Measurements from ENCODE around the gene CSDE1. TPM values are rescaled to one million over a fixed set of nuclear protein-coding genes. Genes with fewer than 3 reads are reported as not detected.
"Not testable (repeated sequence)": the region's sequence is repeated elsewhere in the genome, so short reads cannot be mapped to it uniquely, and the experiment has no call there.

The CSDE1 gene
- total RNA-seq = 900 TPM
- long read RNA-seq, full-length matches to known transcripts = 602 of 944 reads
- long read RNA-seq, partial matches to known transcripts = 231 of 944 reads
- long read RNA-seq, other reads (novel, unspliced or antisense) = 111 of 944 reads

DNA sequence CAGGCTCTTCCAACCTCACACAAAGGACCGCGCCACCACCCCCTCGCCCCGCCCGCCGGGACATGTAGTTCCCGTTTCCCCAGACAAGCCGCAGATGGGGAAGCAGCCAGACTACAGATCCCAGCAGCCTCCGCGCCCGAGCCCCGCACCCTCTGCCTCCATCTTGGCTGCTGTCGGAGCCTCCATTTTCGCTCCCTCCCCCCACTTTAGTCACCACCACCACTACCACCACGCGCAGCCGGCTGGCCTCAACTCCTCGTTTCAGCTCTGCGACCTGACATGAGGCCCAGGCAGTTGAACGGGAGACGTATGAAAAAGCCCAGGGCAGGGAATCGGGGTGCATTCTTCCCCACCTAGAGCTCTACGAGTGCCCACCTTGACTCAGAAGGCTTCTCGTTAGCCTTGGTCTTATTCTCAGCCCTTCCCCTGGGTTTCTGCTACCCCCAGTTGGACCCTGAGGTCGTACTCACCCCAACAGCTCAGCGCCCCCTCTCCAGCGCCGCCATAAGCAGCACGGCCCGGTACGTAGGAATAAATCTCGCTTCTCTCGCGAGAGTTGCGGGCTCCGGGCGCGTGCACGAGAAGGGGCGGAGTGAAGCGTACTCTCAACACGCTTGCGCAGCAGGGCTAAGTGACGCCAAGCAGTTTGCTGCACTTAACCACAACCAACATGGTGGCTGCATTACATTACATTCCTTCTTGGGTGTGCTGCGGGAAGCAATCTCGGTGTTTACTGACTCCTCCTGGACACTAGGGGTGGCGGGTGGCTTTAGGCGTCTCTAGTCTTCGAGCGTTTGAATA, at the start of gene CSDE1:
CSDE1 (minus strand) TSS at position 530 of the 801 bp plus-strand sequence. CDS start 18,094 bp downstream, outside the sequence.
- DNase-seq (ENCODE audit: low spot score) = peak; percentile 98
- intact Hi-C loops (cut with DNase I) = loop anchor here (2.0 to 5.0 kb wide), 3 partner anchors 41 to 245 kb away; partner anchors contain the start of genes BCAS2, NRAS and TRIM33

GRCh38 chr1:114804449-114804848, 46.7 kb upstream of the CSDE1 start:
- DNase-seq (ENCODE audit: low spot score); intact Hi-C loops (cut with DNase I): not testable (repeated sequence)

DNA sequence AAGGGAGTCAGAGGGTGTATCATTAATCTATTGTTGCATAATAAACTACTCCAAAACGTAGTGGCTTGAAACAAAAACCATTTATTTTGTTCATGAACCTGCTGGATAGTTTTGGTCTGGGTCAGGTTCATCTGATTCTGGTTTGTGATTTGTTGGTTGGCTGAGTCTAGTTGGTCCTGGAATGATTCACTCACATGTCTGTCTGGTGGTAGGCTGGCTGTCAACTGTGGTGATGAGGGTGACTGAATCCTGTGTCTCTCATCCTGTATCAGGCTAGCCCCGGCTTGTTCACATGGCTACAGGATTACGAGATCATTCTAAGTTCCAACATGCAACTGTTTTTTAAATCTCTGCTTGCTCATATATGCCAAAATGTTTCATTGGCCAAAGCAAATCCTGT, 45.2 kb upstream of the CSDE1 start:
- intact Hi-C loops (cut with DNase I) = no loop called here
- no peak for DNase-seq (ENCODE audit: low spot score)

GRCh38 chr1:114794038-114794437, 36.3 kb upstream of the CSDE1 start:
- no peak for DNase-seq (ENCODE audit: low spot score)
- intact Hi-C loops (cut with DNase I) = no loop called here

GRCh38 chr1:114790581-114790980, 32.8 kb upstream of the CSDE1 start:
- DNase-seq (ENCODE audit: low spot score) = not testable (repeated sequence)

DNA sequence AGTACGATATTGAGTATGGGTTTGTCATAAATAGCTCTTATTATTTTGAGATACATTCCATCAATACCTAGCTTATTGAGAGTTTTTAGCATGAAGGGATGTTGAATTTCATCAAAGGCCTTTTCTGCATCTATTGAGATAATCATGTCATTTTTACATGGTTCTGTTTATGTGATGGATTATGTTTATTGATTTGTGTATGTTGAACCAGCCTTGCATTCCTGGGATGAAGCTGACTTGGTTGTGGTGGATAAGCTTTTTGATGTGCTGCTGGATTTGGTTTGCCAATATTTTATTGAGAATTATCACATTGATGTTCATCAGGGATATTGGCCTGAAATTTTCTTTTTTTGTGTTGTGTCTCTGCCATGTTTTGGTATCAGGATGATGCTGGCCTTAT, 28.7 kb upstream of the CSDE1 start:
- intact Hi-C loops (cut with DNase I) = not testable (repeated sequence)

More at GRCh38 chr1:114790581-114790980, 32.8 kb upstream of the CSDE1 start:
- intact Hi-C loops (cut with DNase I) = not testable (repeated sequence)

GRCh38 chr1:114782476-114782875, 24.7 kb upstream of the CSDE1 start:
- intact Hi-C loops (cut with DNase I) = no loop called here
- no peak for DNase-seq (ENCODE audit: low spot score)

More for the DNA sequence above, 28.7 kb upstream of the CSDE1 start:
- DNase-seq (ENCODE audit: low spot score) = not testable (repeated sequence)

- intact Hi-C loops (cut with DNase I) = loop anchor here (1.0 kb wide), 1 partner anchor 64 kb away; the partner anchor contains the start of gene NRAS
- peak; percentile 96 for DNase-seq (ENCODE audit: low spot score)
Measured at GRCh38 chr1:114780344-114781226, 22.8 kb upstream of the CSDE1 start, which contains the start of gene SIKE1. SIKE1 (minus strand) TSS chr1:114780685; CDS start chr1:114780607, 78 bp downstream.

DNA sequence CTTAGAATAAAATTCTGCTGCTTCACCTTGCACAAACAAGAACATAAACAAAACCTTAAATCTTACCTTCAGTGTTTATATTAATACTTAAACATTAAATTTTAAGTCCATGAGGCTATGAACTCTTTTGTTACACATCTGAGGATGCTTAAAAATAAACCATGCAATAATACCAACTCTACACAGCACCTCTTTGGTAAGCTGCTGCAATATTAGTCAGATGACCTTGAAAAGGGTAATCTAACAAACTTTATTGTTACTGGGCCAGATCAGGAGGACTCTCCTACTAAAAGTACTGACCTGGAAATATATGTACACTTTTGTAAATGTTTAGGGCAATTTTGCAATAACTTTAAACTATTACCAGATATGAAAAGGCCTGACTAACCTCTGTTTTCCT, 21.9 kb upstream of the CSDE1 start:
- DNase-seq (ENCODE audit: low spot score) = no peak
- intact Hi-C loops (cut with DNase I) = loop anchor here (1.0 kb wide), 1 partner anchor 63 kb away; the partner anchor contains the start of gene NRAS

GRCh38 chr1:114776726-114777125, 18.9 kb upstream of the CSDE1 start:
- DNase-seq (ENCODE audit: low spot score); intact Hi-C loops (cut with DNase I): not testable (repeated sequence)

DNA sequence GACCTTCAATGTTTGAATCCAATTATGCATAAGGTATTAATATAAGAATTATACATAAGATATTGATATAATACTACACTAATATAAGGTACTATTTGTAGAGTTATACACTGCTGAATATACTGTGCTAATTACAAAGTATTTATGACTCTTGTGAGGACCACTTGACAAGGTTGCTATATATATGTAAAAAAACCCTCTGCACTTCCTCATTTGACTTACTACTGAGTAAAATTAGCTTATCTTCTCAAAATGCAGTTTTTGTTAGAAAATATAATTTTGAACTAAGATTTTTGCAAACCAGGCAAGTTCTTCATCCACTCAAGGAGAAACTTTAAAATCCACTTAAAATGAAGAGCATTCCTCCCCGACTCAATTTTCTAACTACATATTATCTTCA, 14.2 kb upstream of the CSDE1 start:
- DNase-seq (ENCODE audit: low spot score) = no peak
- intact Hi-C loops (cut with DNase I) = no loop called here

- intact Hi-C loops (cut with DNase I) = no loop called here
Measured at GRCh38 chr1:114770989-114771388, 13.2 kb upstream of the CSDE1 start.

DNA sequence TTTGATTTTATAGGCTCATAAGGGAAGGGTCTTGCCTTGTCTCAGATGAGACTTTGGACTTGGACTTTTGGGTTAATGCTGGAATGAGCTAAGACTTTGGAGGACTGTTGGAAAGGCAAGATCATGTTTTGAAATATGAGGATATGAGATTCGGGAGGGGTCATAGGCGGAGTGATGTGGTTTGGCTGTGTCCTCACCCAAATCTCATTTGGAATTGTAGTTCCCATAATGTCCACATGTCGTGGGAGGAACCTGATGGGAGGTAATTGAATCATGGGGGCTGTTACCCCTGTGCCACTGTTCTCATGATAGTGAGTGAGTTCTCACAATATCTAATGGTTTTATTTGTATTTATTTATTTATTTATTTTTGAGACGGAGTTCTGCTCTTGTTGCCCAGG, 6.9 kb upstream of the CSDE1 start:
- intact Hi-C loops (cut with DNase I) = no loop called here
- no peak for DNase-seq (ENCODE audit: low spot score)

More at GRCh38 chr1:114770989-114771388, 13.2 kb upstream of the CSDE1 start:
- DNase-seq (ENCODE audit: low spot score) = no peak

DNA sequence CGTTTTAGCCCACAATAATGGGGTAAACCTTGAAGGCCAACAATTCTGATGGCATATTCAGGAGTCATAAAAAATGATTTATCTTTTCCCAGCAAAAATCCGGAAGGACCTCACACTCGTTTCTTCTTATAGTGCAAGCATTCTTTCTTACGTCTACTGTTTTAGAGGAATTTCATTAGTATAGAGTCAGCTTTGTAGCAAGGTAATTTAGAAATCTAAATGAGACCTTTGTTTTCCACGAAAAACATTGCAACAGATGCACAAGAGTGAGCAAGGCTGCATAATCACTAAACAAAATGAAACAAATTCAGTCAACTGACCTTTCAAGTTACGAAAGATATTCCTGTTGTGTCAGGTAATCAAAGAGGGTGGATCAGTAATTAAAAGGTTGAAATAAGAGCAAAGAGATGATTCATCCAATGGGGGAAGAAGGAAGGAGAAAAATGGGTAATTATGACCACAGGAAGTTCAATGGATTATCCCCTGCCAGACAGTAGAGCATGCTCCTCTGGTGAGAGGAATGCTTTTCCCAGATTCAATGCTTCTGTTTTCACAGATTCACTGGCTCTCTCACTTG, 560 bp upstream of the CSDE1 start:
- no peak for DNase-seq (ENCODE audit: low spot score)
- intact Hi-C loops (cut with DNase I) = loop anchor here (5.0 kb wide), 2 partner anchors 176 to 246 kb away; partner anchors contain the start of genes BCAS2 and TRIM33

DNA sequence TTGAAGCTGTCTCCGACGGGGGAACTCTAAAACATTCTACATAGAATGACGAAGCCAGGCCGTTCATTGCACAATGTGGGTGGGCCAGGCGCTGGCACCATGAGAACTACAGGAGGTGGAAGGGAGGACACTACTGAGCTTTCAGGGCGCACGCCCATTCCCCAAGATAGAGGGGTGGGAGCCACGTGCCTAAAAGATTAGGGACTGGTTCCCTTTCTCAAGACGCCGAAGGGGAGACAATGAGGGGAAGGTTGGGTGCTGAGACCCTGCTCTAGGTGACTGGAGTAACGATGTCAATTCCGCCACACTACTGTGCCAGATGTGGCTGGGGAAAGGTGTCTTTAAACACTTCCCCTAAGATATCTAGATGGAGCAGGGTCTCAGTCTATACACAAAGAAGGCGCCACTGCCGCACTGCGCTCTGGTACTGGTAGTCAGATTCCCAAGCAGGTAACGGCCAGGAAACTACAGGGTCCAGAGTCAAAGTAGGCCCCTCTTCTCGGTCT, 782 bp downstream of the CSDE1 start:
- intact Hi-C loops (cut with DNase I) = loop anchor here (2.0 to 5.0 kb wide), 3 partner anchors 40 to 245 kb away; partner anchors contain the start of genes BCAS2, NRAS and TRIM33
- no peak for DNase-seq (ENCODE audit: low spot score)

GRCh38 chr1:114756009-114756892, 1.5 kb downstream of the CSDE1 start:
- no peak for DNase-seq (ENCODE audit: low spot score)
- intact Hi-C loops (cut with DNase I) = loop anchor here (2.0 to 5.0 kb wide), 3 partner anchors 39 to 244 kb away; partner anchors contain the start of genes BCAS2, NRAS and TRIM33

DNA sequence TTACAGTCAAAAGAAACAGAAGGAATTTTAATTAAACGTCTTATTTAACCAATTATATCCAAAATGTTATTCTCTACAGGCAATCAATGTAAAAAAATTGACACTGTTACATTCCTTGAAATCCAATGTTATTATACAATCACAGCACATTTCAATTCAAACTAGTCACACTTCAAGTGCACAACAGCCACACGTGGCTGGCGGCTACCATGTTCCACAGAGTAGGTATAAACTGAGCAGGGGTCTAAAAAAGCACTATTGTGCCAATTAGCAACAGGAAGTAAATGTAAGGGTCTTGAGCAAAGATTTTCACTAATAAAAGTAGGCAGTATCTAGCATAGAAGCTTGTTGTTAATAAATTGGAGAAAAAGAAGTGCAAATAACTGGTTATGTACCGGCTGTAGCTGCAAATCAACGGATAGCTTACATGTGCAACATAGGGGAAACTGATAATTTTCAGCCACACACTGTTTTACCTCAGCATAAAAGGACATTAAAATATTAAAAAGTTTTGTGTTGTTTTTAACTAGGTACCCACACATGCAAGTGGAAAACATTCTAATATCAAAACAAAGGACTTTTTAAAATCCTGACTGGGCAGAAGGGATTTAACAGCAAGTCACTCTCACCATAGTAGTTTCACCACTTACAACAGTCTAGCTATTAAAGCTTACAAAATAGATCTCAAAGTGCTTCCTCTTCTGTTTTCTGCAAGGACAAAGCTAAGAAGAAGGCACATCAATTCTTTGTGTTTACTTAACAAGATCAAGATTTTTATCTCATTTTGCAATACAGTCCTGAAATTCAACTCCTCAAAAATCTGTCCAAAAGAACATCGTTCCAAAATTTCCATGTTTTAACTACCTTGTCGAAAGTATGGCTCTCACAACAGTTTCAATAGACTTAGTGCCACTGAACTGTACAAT, 2.5 kb downstream of the CSDE1 start:
- intact Hi-C loops (cut with DNase I) = loop anchor here (5.0 kb wide), 2 partner anchors 173 to 243 kb away; partner anchors contain the start of genes BCAS2 and TRIM33
- no peak for DNase-seq (ENCODE audit: low spot score)
